HG03439 (cell line): Measurements from ENCODE around the gene POPDC3.

Source experiments
- ATAC-seq: cut with Tn5 transposase; IDR thresholded peaks from one replicate; pipeline ENCODE4 v1.9.1; 2021; ENCODE audit warnings: mild to moderate bottlenecking, moderate library complexity; ENCODE audit not compliant: unreplicated experiment

The POPDC3 gene

DNA sequence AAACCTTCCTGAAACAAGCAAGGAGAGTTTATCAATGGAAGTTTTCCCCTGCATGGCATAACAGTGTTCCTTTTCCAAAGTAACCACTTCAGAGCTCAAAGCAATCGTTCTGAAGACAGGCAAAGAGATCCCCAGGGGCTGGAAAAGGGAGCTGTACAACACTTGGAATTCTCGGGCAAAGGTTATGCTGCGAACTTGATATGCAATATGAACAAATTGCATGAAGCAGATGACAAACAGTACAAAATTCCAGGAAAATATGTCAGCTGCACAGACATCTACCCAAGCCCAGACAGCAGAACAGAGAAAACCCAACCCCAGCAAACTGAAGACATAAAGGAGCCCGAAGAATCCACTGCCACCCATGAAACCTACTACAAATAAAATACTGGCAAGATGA lies 18.4 kb downstream of the POPDC3 start:
- ATAC-seq: no peak

DNA sequence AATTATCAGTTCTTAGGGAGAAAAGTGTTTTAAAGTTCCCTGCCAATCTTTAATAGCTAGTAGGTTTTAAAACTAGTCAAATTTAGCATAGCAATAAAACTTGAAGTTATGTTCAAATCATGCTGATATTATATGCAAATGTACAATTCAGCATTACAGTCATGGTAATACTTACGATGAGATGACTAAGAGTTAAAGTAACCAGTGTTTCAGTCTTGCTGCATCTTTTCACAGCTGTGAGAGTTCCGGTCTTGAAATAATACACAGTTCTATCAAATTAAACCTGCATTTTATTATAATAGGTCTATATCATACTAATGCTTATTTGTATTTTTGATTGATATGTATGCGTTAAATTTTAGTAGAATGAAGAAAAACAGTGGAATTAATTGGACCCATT lies 26.1 kb downstream of the POPDC3 start:
- ATAC-seq: peak; percentile 52

DNA sequence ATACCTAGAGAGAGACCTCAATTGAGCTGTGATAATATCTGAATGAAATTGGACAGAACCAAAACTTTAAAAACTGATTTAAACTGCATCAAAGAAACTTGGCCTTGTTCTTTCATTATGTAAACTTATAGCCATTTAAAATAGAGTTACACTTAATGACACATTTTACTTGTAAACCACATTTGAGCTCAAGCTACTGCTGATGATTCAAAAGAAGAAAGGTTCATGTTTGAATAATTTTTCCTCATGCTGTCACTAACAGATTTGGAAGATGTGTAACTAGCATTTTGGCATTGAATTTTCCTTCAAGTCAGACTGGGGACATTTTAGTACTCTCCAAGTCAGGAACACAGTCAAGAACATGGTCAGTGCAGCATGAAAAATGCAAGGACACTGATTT lies 26.9 kb downstream of the POPDC3 start:
- ATAC-seq: no peak

- no peak for ATAC-seq
These were observed 28.2 kb downstream of the POPDC3 start for GRCh38 chr6:105151644-105152043.

- ATAC-seq: no peak
These were observed 41.7 kb downstream of the POPDC3 start for GRCh38 chr6:105138141-105138540.

DNA sequence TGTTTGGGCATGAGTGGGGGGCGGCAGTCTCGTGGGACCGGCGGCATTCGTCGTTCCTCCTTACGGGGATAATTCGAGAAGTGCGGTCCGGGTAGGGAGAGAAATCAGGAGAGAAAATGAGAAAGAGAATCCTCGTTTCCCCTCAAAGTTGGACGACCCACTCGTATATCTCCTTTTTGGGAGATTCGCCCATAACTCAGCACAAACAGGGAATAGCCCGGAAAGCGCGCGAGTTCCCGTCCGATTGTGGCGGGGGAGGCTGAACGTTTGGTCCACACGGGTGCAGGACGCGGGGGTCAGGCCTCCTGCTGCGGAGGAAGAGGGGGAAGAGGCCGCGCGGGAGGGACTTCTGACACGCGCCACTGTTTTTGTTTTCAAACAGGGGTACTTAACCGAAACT lies 42.4 kb downstream of the POPDC3 start:
- ATAC-seq: no peak

DNA sequence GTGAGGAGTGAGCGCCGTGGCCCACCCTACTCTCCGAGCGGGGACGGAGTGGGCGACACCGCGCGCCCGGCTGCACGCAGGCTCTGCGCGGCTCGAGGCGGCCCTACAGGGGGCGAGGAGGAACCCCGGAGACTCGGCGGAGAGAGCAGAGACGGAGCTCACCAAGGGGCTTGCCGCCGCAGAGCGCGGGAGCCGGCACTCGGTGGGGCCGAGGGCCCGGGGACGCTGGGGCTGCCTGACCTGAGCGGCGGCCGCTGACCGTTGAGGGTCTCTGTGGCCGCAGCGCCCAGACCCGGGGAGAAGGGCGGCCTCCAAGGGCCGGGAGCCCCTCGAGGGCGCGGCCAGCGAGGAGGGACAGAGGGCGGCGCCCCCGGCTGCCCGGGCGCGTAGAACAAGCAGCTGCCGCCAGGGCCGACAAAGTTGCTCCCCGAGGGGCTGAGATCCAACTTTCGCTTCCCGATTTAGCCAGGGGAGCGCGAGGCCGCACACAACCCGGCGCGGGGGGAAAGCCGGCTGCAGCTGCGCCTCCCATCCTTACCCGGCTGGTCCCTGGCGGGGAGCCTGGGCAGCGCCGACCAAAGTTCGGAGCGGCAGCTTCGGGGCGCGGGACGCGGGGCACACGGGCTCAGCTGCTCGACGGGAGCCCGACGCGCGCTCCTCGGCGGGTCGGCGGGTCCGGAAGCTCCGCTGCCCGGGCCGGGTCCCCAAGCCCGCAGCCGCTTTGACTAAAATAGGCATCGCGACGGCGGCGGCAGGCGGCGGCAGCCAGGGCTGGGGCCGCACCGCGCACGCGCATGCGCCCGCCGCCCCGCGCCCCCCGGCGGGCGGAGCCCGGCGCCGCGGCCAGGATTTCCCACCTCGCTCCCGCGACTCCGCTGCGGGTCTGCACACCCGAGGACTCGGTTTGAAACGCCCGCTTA lies 43.1 kb downstream of the POPDC3 start:
- peak; percentile 48 for ATAC-seq

DNA sequence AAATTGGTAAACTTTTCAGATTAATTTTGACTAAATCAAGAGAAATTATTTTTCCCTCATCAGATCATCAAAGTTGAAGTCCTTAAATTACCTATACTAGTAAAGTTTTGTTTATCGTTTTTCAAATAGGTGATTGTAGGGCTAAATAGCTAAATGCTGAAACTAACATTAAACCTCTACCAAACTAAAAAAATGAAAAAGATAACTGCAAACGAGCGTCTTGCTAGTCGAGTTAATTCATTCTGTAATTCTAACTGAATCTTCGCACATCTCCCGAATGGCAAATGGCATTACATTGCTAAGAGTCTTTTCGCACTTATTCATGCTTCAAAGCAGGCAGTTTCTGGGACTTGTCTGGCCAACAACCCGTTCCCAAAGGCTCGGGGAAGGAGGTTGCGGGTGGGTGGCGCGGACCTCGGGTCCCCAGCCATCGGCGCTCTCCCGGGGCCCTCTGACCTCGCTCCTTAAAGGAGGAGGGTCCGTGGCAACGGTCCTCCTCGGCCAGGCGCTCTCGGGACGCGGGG lies 43.8 kb downstream of the POPDC3 start:
- peak; percentile 8 for ATAC-seq

- no peak for ATAC-seq
These were observed 44.8 kb downstream of the POPDC3 start for GRCh38 chr6:105135056-105135455.

- no peak for ATAC-seq
These were observed 57.1 kb downstream of the POPDC3 start for GRCh38 chr6:105122717-105123116.

DNA sequence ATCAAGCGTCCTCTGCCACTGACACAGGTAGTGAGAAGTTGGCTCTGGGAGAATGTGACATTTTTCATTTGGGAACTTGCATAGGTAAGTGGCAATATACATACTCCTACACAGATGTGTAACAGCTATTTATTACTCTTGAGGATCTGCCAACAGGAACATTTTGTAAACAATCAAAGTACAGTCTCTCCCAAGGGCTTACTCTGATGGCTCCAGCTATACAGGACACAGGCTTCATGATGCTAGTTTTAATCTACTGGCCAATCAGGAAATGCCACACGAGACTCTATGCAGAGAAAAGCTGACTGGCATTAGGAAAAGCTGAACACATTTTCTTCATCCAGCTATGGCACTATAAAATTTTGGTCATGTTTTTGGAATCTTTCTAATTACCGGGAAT lies 57.8 kb downstream of the POPDC3 start:
- ATAC-seq: no peak

DNA sequence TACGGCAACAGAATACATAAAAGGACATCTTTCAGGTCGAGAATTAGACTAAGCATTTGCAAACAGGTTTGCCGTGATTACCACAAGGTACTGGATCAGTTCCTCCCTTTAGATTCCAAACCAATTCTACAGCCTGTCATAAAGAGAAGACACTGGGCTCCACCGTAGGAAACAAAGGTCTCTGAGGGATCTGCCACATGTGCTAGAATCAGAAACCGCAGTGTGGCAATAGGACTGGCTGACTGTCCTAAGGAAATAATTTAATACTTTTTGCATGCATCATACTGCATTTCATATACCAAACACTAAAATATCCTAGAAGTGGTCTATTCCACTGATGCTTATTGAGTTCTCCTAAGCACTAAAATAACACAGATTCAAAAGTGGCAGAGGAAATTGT lies 59.2 kb downstream of the POPDC3 start:
- ATAC-seq: no peak

GRCh38 chr6:105116150-105116549 lies 63.7 kb downstream of the POPDC3 start:
- no peak for ATAC-seq

- ATAC-seq: no peak
These were observed 66.4 kb downstream of the POPDC3 start for GRCh38 chr6:105113422-105113821.

DNA sequence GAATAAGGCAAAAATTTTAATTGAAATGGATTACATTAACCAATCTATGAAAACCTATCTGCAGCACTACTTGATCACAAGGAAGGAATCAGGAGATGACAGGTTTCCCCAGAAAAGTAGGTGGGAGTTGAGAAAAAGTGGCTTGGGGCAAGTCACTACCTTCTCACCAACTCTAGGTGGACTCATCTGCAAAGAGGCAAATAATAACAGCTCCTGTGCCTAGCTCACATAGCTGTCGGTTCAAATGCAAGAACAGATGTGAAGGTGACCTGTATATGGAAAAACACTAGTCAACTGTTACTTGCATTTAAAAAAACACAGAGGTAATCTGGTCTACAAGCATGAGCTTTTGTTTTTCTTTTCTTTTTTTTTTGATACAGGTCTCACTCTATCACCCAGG lies 67.2 kb downstream of the POPDC3 start:
- no peak for ATAC-seq

- ATAC-seq: no peak
These were observed 67.9 kb downstream of the POPDC3 start for GRCh38 chr6:105111871-105112270.

DNA sequence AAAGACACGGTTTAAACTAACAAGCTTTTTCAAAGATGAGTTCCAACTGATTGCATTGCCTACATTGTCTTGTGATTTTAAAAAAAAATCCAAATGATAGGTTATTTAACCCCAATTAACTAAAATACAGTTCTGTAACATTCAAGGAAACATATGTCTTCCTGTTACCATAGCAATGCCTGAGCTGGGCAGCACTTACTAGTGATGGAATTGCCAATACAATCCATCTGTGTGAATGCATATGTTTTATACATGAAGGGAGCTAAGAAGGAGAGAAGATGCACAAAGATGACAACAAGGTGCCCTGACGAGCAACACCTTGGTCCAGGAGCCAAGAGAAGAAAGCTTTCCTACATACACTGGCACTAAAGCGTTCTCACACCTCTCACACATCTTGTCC lies 68.7 kb downstream of the POPDC3 start:
- no peak for ATAC-seq

GRCh38 chr6:105109955-105110895 lies 69.6 kb downstream of the POPDC3 start:
- ATAC-seq: no peak

DNA sequence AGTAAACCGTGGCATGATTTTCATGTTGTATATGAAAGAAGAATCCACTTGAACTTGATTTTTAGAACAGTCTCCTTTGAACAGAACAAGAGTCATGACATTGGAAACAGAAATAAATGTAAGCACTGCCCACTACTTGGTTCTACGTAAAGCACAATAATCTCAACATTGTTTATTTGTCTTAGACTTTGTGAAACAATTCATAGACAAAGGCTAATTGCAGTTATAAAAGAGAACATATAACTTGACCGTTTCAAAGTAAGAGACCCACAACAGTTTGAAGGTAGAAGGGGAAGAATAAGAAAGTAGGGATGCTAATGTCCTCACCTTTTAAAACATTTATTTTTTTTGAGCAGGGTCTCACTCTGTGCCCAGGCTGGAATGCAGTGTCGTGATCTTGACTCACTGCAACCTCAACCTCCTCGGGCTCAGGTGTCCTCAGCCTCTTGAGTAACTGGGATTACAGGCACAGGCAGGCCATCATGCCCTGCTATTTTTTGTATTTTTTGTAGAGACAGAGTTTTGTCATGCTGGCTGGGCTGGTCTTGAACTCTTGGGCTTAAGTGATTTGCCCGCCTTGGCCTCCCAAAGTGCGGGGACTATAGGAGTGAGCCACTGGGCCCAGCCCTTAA lies 71.1 kb downstream of the POPDC3 start:
- no peak for ATAC-seq
